Measurements from ENCODE around the gene KCNMA1. TPM values are rescaled to one million over a fixed set of nuclear protein-coding genes. Genes with fewer than 3 reads are reported as not detected.

The KCNMA1 gene
- total and polyA plus RNA-seq, 10 of the 15 experiments (the other 5 are each of a cell fraction or from before 2014, with no cell fraction given) = 8.5 to 77.0 (median 21.3) TPM

DNA sequence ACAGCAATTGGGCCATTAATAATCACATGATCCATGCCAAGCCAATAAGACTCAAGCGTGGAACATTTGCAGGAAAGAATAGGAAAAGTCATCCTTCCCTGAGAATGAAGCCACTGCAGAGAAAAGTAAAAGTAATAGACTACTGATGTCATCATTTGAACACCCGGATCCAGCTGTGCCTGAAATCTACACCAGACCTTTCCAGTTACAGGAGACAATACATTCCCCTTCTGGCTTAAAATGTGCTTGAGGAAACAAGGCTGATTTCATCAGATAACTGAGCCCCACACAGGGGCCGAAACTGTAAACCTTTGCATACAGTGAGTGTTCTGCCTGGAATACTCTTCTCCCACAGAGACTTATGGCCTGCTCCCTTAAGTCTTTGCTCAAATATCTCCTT lies 232.8 kb downstream of the KCNMA1 start:
- SMC1A ChIA-PET (ENCODE audit: uncharacterized antibody, unreplicated experiment) = interaction anchor here (0.8 to 4.0 kb wide), 4 partner anchors 9 to 27 kb away, joined by 3 to 20 read pairs (median 6); no protein-coding TSS in a partner anchor
- WGBS (ENCODE audit: insufficient coverage, insufficient replicate concordance, low lambda C conversion rate, missing lambda C conversion rate) = 42% methylated on average over 3 of the region's 3 CpGs
- no peak for FAIRE-seq

GRCh38 chr10:77403761-77404160 lies 233.8 kb downstream of the KCNMA1 start:
- WGBS (ENCODE audit: insufficient coverage, insufficient replicate concordance, low lambda C conversion rate, missing lambda C conversion rate) = 58% methylated on average over 8 of the region's 8 CpGs
- Histone ChIP-seq H4K20me1 (ENCODE audit: control insufficient read depth, insufficient read depth) (no peaks in the 10 kb centered on the region), H3K4me1 (ENCODE audit: control insufficient read depth, insufficient read depth, low read length) (no peaks in the 10 kb centered on the region; the same call in 1 of the 2 replicates), H3K79me2 (ENCODE audit: control insufficient read depth, insufficient read depth, low read length) (no peaks in the 10 kb centered on the region), H3K36me3 (ENCODE audit: control insufficient read depth in 2 of 2, insufficient read depth in 2 of 2, low read length in 1 of 2) (no peaks in the 10 kb centered on the region; a peak in 1 of 4 replicates), H3K4me2 (ENCODE audit: control insufficient read depth, insufficient read depth) (no peak overlapping the region), H3K4me3 (no peak overlapping the region), H3K9me3 (replicated peaks; ENCODE audit: control insufficient read depth, insufficient read depth, low read length) (no peaks in the 10 kb centered on the region), H2AFZ (ENCODE audit: control insufficient read depth, low read depth, low read length) (no peak overlapping the region), H3K27ac (ENCODE audit: control insufficient read depth, insufficient read depth) (no peak overlapping the region), H3K9ac (ENCODE audit: control insufficient read depth, insufficient read depth, low read length) (no peak overlapping the region), H3K27me3 (replicated peaks in 1 of 2; ENCODE audit: control insufficient read depth in 2 of 2, insufficient read depth in 2 of 2, low read length in 1 of 2) (no peaks in the 10 kb centered on the region)
- intact Hi-C loops (cut with micrococcal nuclease; ENCODE audit: unreplicated experiment) = no loop called here
- CTCF ChIA-PET = interaction anchor here (0.6 to 1.0 kb wide), 2 partner anchors 10 to 233 kb away, joined by 3 to 5 read pairs; no protein-coding TSS in a partner anchor
- DNase-seq (ENCODE audit: low read depth, low spot score) (no peak), ATAC-seq (no peak), FAIRE-seq (no peak)
- RAD21 ChIA-PET (ENCODE audit: unreplicated experiment) = interaction anchor here (0.9 to 1.1 kb wide), 2 partner anchors 9 to 88 kb away, joined by 3 read pairs; no protein-coding TSS in a partner anchor
- SMC1A ChIA-PET (ENCODE audit: uncharacterized antibody, unreplicated experiment) = interaction anchor here (1.5 to 4.0 kb wide), 2 partner anchors 10 to 25 kb away, joined by 3 to 20 read pairs; no protein-coding TSS in a partner anchor
- no TSS peak for BruUV-seq (replicated peaks)
- TF ChIP-seq RB1 (IDR thresholded peaks at IDR 0.05; ENCODE audit: borderline replicate concordance) (no peak), NRF1 (conservative IDR thresholded peaks at IDR 0.05; ENCODE audit: low read depth, low read length) (no peak), SMAD1 (IDR thresholded peaks at IDR 0.05; ENCODE audit: low read depth, partially characterized antibody) (no peak), NFIC (IDR thresholded peaks at IDR 0.05; ENCODE audit: low read depth, low read length) (no peak), RCOR1 (conservative IDR thresholded peaks at IDR 0.05; ENCODE audit: low read depth, low read length) (no peak)
- TF ChIP-seq, protein P1, sequence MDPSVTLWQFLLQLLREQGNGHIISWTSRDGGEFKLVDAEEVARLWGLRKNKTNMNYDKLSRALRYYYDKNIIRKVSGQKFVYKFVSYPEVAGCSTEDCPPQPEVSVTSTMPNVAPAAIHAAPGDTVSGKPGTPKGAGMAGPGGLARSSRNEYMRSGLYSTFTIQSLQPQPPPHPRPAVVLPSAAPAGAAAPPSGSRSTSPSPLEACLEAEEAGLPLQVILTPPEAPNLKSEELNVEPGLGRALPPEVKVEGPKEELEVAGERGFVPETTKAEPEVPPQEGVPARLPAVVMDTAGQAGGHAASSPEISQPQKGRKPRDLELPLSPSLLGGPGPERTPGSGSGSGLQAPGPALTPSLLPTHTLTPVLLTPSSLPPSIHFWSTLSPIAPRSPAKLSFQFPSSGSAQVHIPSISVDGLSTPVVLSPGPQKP (IDR thresholded peaks at IDR 0.05; ENCODE audit: low read depth, low read length) = no peak
- in situ Hi-C loops (cut with MboI) = no loop called here
- POLR2A ChIA-PET = no interaction called here

More for the DNA sequence above, 232.8 kb downstream of the KCNMA1 start:
- Histone ChIP-seq H3K9me3 (replicated peaks; ENCODE audit: control insufficient read depth, insufficient read depth, low read length) (no peaks in the 10 kb centered on the region), H3K27ac (ENCODE audit: control insufficient read depth, insufficient read depth) (no peak overlapping the region), H3K4me2 (ENCODE audit: control insufficient read depth, insufficient read depth) (no peak overlapping the region), H2AFZ (ENCODE audit: control insufficient read depth, low read depth, low read length) (no peak overlapping the region), H3K4me3 (no peak overlapping the region), H3K9ac (ENCODE audit: control insufficient read depth, insufficient read depth, low read length) (no peak overlapping the region), H4K20me1 (ENCODE audit: control insufficient read depth, insufficient read depth) (no peaks in the 10 kb centered on the region), H3K4me1 (ENCODE audit: control insufficient read depth, insufficient read depth, low read length) (no peaks in the 10 kb centered on the region; the same call in 1 of the 2 replicates), H3K27me3 (replicated peaks in 1 of 2; ENCODE audit: control insufficient read depth in 2 of 2, insufficient read depth in 2 of 2, low read length in 1 of 2) (no peaks in the 10 kb centered on the region), H3K36me3 (ENCODE audit: control insufficient read depth in 2 of 2, insufficient read depth in 2 of 2, low read length in 1 of 2) (no peaks in the 10 kb centered on the region; a peak in 1 of 4 replicates), H3K79me2 (ENCODE audit: control insufficient read depth, insufficient read depth, low read length) (no peaks in the 10 kb centered on the region)
- in situ Hi-C loops (cut with MboI) = no loop called here
- intact Hi-C loops (cut with micrococcal nuclease; ENCODE audit: unreplicated experiment) = loop anchor here (5.0 kb wide), 1 partner anchor 87 kb away; no protein-coding TSS in a partner anchor
- ChIA-PET CTCF (interaction anchor here (1.6 to 1.8 kb wide), 2 partner anchors 14 to 24 kb away, joined by 3 to 7 read pairs; no protein-coding TSS in a partner anchor), RAD21 (ENCODE audit: unreplicated experiment) (interaction anchor here (1.0 kb wide), 2 partner anchors 12 to 230 kb away, joined by 3 to 4 read pairs; no protein-coding TSS in a partner anchor), POLR2A (no interaction called here)
- ATAC-seq (no peak), DNase-seq (ENCODE audit: low read depth, low spot score) (no peak)
- no peak for TF ChIP-seq ZNF24 (IDR thresholded peaks at IDR 0.05)
- no peak for TF ChIP-seq ZNF384 (IDR thresholded peaks at IDR 0.05; ENCODE audit: borderline replicate concordance, low read depth, low read length)
- no peak for TF ChIP-seq HDAC6 (IDR thresholded peaks at IDR 0.05; ENCODE audit: unreplicated experiment)
- no peak for TF ChIP-seq RBBP5 (conservative IDR thresholded peaks at IDR 0.05)
- TF ChIP-seq, protein P2, sequence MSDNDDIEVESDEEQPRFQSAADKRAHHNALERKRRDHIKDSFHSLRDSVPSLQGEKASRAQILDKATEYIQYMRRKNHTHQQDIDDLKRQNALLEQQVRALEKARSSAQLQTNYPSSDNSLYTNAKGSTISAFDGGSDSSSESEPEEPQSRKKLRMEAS (IDR thresholded peaks at IDR 0.05; ENCODE audit: low read depth, low read length) = no peak
- no peak for TF ChIP-seq MEF2B (IDR thresholded peaks at IDR 0.05; ENCODE audit: partially characterized antibody, poor library complexity, severe bottlenecking)
- TF ChIP-seq ZNF217 (IDR thresholded peaks at IDR 0.05) = no peak
- no TSS peak for BruUV-seq (replicated peaks)
